Stimulated activated naive CD8-positive, alpha-beta T cell treated with anti-CD3 and anti-CD28 coated beads, Interleukin-15, Interleukin-2, amounts not matched to agents 100 ng/mL and 50 ng/mL, for 24 hours (primary cell): ENCODE results near the gene PPP1R17.

Experiments used
- H3K27ac Mint-ChIP-seq: one replicate; pipeline ENCODE4 v1.8.0; 2021; ENCODE audit warnings: mild to moderate bottlenecking, mixed read lengths
- H3K27me3 Mint-ChIP-seq: one replicate; pipeline ENCODE4 v1.8.0; 2021; ENCODE audit warnings: mixed read lengths
- H3K36me3 Mint-ChIP-seq: one replicate; pipeline ENCODE4 v1.8.0; 2021; ENCODE audit warnings: low read depth, mixed read lengths
- H3K4me1 Mint-ChIP-seq: one replicate; pipeline ENCODE4 v1.8.0; 2021; ENCODE audit warnings: low read depth, mixed read lengths
- H3K4me3 Mint-ChIP-seq: one replicate; pipeline ENCODE4 v1.8.0; 2021; ENCODE audit warnings: mild to moderate bottlenecking, mixed read lengths
- H3K9me3 Mint-ChIP-seq: one replicate; pipeline ENCODE4 v1.8.0; 2021; ENCODE audit warnings: mixed read lengths

Gene PPP1R17

DNA sequence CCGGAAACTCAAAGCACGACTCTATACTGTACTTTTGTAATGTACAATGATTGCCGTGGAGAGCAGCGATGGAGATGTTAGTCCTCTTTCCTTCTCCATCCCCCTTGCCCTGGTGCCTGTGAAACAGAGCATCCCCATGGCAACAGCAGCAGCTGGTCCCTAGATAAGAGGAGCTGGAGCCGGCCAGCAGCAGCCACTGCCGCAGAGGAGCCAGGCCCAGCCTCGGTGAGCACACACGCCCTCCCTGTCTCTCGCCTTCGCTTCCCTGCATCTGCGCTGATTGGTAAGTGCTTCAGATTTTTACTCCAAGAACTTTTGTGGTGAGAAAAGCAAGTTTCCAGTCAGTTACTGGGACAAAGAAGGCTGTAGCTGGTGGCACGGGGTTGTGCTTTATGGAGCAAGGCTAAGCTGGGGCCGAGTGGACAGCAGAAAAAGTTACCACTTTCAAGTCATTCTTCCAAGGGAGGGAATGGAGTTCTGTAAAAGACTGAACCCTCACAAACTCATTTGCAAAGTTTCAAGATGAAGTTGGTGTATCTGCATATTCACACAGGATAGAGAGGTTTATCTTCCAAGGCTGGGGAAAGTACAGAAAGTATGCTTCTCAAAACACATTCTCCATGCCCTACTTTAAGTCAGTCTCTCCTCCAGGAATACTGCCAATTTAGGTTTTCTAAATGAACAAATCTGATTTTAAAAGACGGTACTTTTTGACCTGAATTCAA, at the start of gene PPP1R17:
TSS of gene PPP1R17 (plus strand) at position 192 of the 725 bp plus-strand sequence. CDS start 5,227 bp downstream, outside the sequence.
- Mint-ChIP-seq H3K4me3 (no peak within 1 kb of the TSS), H3K9me3 (peaks cover 4% of the 10 kb centered on the region), H3K27me3 (no peaks in the 10 kb centered on the region), H3K27ac (no peak within 1 kb of the TSS), H3K4me1 (no peaks in the 10 kb centered on the region), H3K36me3 (no peaks in the 10 kb centered on the region)

DNA sequence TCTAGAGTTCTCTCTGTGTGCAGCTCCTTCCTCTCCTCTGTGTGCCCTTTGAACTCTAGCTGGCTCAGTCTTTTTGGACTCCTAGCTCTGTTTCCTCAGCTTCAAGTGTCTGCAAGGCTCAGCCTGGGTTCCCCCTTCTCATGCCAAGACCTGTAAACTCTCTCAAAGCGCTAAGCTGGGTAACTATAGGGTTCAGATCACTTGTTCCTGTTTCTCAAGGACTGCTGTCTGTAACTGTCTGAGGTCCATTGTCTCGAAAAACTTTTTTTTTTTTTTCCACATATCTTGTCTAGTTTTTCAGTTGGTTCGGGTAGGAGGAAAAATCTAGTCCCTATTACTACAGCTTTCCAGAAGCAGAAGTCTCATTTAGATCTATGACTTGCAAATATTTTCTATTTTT, 46.6 kb upstream of the PPP1R17 start:
- H3K4me3 Mint-ChIP-seq = no peak overlapping the region
- no peak overlapping the region for H3K27ac Mint-ChIP-seq
- H3K27me3 Mint-ChIP-seq = no peaks in the 10 kb centered on the region
- no peaks in the 10 kb centered on the region for H3K9me3 Mint-ChIP-seq
- no peaks in the 10 kb centered on the region for H3K36me3 Mint-ChIP-seq
- H3K4me1 Mint-ChIP-seq = no peaks in the 10 kb centered on the region

DNA sequence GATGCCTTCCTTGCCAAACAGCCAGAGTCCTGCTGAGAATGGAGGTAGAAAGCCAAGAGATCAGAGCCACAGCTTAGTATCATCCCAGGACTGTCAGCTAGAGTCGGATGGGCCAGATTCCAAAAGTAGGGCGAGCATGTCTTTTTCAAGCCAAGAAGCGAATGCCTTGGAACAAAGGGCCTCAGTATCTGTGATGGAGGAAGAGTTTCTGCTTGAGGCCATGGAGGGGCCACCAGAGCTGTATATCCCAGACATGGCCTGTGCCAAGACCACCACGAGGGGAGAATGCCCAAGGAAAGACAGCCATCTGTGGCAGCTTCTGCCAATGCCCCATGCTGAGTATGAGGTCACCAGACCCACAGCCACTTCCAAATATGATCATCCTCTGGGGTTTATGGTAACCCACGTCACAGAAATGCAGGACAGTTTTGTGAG, 44.3 kb upstream of the PPP1R17 start:
- Mint-ChIP-seq H3K4me3 (no peak overlapping the region), H3K27me3 (no peaks in the 10 kb centered on the region), H3K4me1 (no peaks in the 10 kb centered on the region), H3K36me3 (no peaks in the 10 kb centered on the region), H3K27ac (no peak overlapping the region), H3K9me3 (no peaks in the 10 kb centered on the region)

DNA sequence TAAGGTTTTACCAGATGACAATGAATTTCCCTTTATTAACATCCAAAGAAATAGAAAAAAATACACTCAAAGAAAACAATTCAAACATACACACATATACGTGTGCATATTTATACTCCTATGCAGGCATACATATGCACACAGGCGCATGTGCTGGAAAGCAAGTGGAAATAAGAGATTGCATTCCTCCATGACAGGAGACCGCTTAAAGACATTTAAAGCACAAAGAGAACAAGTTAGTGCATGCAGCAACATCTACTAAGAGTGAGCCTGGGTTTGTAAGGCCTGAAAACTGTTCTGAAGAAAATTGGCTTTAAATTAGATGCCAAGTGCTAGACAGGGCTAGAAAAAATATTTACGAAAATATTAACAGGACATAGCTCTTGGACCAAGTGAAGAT, 40.1 kb upstream of the PPP1R17 start:
- H3K27ac Mint-ChIP-seq = no peak overlapping the region
- H3K36me3 Mint-ChIP-seq = no peaks in the 10 kb centered on the region
- no peaks in the 10 kb centered on the region for H3K9me3 Mint-ChIP-seq
- no peaks in the 10 kb centered on the region for H3K4me1 Mint-ChIP-seq
- no peaks in the 10 kb centered on the region for H3K27me3 Mint-ChIP-seq
- no peak overlapping the region for H3K4me3 Mint-ChIP-seq

DNA sequence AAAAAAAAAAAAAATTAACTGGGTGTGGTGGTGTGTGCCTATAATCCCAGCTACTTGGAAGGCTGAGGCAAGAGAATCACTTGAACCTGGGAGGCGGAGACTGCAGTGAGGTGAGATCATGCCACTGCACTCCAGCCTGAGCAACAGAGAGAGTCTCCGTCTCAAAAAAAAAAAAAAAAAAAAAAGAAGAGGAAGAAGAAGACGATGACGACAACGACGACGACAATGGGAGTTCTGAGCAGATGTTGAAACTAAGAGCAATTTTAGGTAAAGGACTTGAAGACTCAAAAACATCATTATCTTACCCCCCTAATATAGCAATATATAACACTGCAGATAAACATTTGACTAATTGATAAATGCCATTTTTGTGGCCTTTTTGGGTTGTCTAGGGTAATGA, 39.5 kb upstream of the PPP1R17 start:
- H3K9me3 Mint-ChIP-seq = no peaks in the 10 kb centered on the region
- H3K27me3 Mint-ChIP-seq = no peaks in the 10 kb centered on the region
- no peaks in the 10 kb centered on the region for H3K36me3 Mint-ChIP-seq
- H3K4me3 Mint-ChIP-seq = no peak overlapping the region
- H3K4me1 Mint-ChIP-seq = no peaks in the 10 kb centered on the region
- no peak overlapping the region for H3K27ac Mint-ChIP-seq

DNA sequence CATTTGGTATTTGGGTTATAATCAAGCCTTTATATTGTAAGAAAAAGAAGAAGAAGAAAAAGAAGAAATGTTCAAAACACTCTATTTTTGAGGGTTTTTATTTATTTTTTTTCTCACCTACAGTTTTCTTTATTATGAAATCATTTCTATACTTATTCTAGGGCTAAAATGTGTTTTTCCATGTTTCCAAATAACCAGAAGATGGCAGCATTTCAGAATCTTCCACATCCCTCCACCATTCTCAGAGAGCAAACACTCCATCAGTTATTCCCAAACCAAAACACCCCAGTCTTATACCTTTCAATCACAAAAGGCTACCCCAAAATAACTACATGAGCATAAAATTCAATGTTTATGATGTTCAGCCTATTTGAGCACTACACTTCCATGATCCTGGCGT, 38.7 kb upstream of the PPP1R17 start:
- Mint-ChIP-seq H3K9me3 (no peaks in the 10 kb centered on the region), H3K4me3 (no peak overlapping the region), H3K27ac (no peak overlapping the region), H3K4me1 (no peaks in the 10 kb centered on the region), H3K27me3 (no peaks in the 10 kb centered on the region), H3K36me3 (no peaks in the 10 kb centered on the region)

DNA sequence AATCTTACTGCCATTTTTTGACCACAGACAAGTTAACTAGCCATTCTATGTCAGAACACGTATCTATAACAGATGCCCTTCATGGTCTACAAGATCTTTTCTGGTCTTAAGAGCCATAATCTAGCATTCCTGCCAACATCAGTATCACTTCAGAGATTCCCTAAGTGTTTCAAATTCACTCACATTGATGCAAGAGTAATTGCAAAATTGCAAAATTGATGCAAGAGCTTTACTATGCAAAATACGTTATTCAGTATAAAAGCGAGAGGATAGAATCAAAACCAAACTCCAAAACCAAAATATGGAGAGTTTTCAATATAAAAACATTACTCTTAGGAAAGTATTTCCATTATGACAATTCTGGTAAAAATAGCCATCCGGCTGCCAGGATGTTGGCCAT, 38.1 kb upstream of the PPP1R17 start:
- Mint-ChIP-seq H3K9me3 (no peaks in the 10 kb centered on the region), H3K36me3 (no peaks in the 10 kb centered on the region), H3K4me1 (no peaks in the 10 kb centered on the region), H3K27ac (no peak overlapping the region), H3K4me3 (no peak overlapping the region), H3K27me3 (no peaks in the 10 kb centered on the region)

DNA sequence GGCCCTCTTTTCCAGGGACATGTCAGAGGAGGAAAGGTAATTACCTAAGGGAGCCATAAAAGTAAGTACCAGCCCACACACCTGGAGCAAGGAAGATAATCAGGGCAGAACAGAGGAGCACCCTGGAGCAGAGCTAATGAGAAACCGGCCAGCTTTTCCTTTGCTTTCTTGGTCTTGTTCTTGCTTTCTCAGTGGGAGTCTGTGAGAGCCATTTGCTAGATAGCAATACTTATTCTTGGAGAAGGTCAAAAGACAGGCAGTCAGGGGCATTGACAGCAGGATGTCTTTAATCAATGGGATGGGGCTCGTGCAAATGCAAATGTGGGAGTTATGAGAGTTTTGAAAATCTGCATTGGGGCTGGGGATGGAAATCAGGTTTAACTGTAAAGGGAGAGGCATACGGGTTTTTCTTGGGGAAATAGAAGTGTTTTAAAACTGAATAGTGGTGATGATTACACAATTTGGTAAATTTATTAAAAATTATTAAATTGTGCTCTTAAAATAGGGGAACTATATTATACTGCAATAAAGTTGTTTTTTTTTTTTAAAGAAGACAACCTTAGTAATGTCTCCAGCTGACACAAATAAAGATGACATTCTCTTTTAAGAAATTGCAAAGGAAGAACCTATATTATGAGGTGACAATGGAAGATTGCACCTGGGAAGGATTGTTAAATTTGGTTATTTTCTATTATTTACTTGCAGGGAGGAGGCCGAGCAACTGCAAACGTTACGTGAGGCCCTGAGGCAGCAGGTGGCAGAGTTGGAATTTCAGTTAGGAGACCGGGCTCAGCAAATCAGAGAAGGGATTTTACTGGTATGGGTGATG, 35.6 kb upstream of the PPP1R17 start:
- H3K27me3 Mint-ChIP-seq = no peaks in the 10 kb centered on the region
- peaks cover 5% of the 10 kb centered on the region for H3K9me3 Mint-ChIP-seq
- H3K4me1 Mint-ChIP-seq = no peaks in the 10 kb centered on the region
- H3K36me3 Mint-ChIP-seq = no peaks in the 10 kb centered on the region
- no peak overlapping the region for H3K27ac Mint-ChIP-seq
- H3K4me3 Mint-ChIP-seq = no peak overlapping the region

DNA sequence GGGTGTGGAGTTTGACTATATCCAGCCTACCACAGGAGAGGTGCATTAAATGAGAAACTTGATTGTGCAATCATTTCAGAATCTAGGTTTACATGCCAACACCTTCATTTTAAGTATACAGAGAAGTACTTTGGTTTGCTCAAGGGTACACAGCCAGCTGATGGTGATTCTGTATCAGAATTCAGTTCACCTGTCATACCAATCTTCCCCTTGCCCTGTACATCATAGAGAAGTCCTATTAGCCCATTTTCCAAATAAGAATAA, 35.0 kb upstream of the PPP1R17 start:
- Mint-ChIP-seq H3K36me3 (no peaks in the 10 kb centered on the region), H3K4me3 (no peak overlapping the region)

DNA sequence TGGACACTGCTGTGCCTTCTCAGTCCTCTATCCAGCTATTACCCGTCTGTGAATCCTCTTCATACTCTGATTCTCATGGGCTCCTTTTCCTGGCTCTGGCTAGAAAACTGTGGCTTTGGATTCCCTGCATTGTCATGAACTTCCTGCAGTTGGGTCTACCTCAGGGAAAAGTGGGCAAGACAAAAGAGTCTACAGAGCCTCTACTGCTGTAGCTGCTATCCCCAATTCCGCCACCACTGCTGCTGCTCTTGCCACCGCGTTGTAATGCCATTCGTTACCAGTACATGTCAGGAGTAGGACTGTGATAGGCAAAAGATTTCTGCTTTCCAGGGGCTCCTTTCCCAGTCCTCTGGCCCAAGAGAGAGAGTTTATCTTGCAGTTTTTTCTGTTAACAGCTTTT, 23.9 kb upstream of the PPP1R17 start:
- no peaks in the 10 kb centered on the region for H3K4me1 Mint-ChIP-seq
- H3K9me3 Mint-ChIP-seq = peaks cover 9% of the 10 kb centered on the region
- no peaks in the 10 kb centered on the region for H3K27me3 Mint-ChIP-seq
- no peaks in the 10 kb centered on the region for H3K36me3 Mint-ChIP-seq
- H3K4me3 Mint-ChIP-seq = no peak overlapping the region
- H3K27ac Mint-ChIP-seq = no peak overlapping the region

More for the DNA sequence above, 35.0 kb upstream of the PPP1R17 start:
- no peak overlapping the region for H3K27ac Mint-ChIP-seq
- H3K27me3 Mint-ChIP-seq = no peaks in the 10 kb centered on the region
- H3K4me1 Mint-ChIP-seq = no peaks in the 10 kb centered on the region
- H3K9me3 Mint-ChIP-seq = peaks cover 5% of the 10 kb centered on the region

DNA sequence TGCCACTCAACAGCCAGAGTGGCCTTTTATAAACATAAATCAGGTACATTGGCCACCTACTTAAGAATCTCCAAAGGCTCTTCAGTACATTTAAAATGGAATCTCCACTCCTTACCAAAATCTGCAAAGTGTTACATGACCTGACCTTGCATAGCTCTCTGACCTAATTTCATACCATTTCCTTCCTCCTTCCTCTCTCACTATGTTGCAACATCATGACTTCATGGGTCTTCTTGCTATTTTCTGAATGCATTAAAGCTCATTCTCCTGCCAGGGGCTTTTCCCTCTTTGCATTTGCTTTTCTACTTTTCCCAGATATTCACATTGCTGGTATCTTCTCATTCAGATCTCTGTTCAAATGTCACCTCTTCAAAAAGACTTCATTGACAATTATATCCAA, 22.1 kb upstream of the PPP1R17 start:
- no peaks in the 10 kb centered on the region for H3K4me1 Mint-ChIP-seq
- H3K9me3 Mint-ChIP-seq = peaks cover 9% of the 10 kb centered on the region
- H3K4me3 Mint-ChIP-seq = no peak overlapping the region
- no peak overlapping the region for H3K27ac Mint-ChIP-seq
- H3K27me3 Mint-ChIP-seq = no peaks in the 10 kb centered on the region
- no peaks in the 10 kb centered on the region for H3K36me3 Mint-ChIP-seq

DNA sequence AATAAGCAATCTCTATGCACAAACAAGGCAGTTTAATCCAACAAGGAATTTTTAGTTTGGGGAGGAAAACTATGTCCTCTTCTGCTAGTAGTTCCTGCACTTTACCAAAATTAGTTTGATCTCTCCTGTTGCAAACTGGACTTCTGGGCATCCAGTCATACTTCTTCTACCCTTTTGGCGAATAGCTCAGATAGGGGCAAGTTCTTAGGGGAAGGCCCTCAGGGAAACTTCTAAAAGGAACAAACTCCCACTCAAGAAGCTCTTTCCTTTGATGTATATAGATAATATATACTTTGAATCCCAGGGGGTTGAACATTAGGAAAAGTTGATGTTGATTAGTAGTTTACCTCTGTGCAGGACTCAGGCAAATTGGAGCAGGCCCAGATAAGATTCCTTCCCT, 21.5 kb upstream of the PPP1R17 start:
- Mint-ChIP-seq H3K4me3 (no peak overlapping the region), H3K4me1 (no peaks in the 10 kb centered on the region), H3K27ac (no peak overlapping the region), H3K36me3 (no peaks in the 10 kb centered on the region), H3K27me3 (no peaks in the 10 kb centered on the region), H3K9me3 (peaks cover 8% of the 10 kb centered on the region)

DNA sequence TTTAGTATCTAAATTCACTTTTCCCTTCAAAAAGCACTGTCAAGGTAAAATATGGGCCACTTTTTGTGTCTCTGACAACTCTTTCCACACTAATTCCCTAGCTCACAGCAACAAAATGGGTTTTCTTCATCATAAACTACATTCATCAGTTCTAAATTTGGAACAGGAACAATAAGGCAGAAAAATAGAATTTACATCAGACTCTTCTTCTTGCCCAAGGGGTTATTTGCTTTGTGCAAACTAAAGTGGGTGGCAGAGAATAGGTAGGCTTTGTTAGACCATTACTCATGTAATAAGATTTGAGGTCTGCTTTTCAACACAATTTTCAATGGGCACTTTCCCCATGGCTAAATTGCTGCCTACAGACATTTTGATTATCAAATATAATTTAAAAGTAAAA, 17.6 kb upstream of the PPP1R17 start:
- no peaks in the 10 kb centered on the region for H3K9me3 Mint-ChIP-seq
- no peak overlapping the region for H3K4me3 Mint-ChIP-seq
- H3K27ac Mint-ChIP-seq = no peak overlapping the region
- no peaks in the 10 kb centered on the region for H3K36me3 Mint-ChIP-seq
- H3K4me1 Mint-ChIP-seq = no peaks in the 10 kb centered on the region
- peaks cover 3% of the 10 kb centered on the region for H3K27me3 Mint-ChIP-seq

DNA sequence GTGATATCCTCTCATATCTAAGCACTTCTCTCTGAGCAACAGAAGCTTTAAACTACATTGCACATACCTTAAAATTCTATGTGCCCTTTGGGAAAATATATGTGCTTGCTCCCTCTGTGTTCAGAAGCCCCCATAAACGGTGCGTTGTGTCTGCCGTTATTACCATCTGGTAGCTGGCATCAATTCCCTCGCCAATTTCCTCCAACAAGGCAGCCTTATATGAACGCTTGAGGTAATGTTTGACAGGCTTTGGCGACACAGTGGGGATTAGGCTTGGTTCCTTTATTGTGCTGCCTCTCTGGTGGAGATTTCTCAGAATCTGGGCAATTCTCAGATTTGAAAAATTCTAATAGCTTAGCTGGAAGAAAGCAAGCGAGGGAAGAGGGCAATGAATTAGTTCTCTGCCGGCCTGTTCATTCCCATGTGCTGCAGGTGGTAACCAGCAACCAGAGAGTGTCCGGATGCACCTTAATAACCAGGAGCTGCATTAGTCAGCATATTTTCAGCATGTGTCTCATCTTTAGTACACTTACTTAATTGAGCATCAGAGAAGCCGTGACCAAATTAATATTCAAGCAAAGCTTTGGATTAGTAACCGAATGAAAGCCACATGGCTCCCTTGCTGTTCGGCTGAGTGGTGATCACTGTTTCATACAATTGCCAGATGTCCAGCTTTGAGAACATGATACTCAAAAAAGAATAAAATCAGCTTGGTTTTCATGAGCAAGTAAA, 7.3 kb upstream of the PPP1R17 start:
- no peaks in the 10 kb centered on the region for H3K27me3 Mint-ChIP-seq
- no peak overlapping the region for H3K4me3 Mint-ChIP-seq
- H3K9me3 Mint-ChIP-seq = peaks cover 5% of the 10 kb centered on the region
- H3K27ac Mint-ChIP-seq = no peak overlapping the region
- H3K4me1 Mint-ChIP-seq = no peaks in the 10 kb centered on the region
- H3K36me3 Mint-ChIP-seq = no peaks in the 10 kb centered on the region

DNA sequence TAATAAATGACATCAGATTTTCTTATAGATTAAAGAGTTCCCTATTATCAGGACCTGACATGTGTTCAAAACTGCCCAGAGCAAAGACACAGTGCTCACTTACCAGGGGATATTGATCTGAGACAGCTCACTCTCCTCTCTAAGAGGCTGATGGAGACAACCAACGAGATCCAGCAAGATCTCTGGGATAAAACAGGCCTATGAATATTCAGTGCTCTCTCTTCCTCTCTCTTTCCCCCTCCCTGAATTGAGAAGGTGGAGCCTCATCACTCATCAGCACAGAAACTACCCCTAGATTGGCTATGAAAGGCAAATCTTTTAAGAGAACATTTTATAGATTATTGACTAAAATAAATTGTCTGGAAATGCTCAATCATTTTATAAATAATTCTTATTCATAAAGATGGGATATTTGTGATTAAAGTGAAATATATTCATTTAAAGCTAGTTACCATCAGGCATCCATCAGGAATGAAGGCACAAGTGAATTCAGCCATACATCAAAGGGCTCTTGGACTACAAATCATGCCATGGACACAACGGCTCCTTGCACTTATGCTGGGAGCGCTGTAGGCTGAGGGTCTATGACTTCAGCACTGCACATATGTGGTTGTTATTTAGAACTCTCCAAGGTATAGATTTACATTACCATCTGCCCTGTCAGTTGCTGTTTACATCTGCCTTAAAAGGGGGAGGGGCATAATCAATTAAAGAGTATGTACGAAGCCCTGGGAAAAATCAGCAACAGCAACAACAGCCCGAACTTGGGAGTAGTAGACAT, 3.4 kb upstream of the PPP1R17 start:
- Mint-ChIP-seq H3K4me1 (no peaks in the 10 kb centered on the region), H3K27ac (no peak overlapping the region), H3K9me3 (peaks cover 8% of the 10 kb centered on the region), H3K4me3 (no peak overlapping the region), H3K27me3 (no peaks in the 10 kb centered on the region), H3K36me3 (no peaks in the 10 kb centered on the region)
